ENCODE measurements around the gene CAMK2N1. TPM values are rescaled to one million over a fixed set of nuclear protein-coding genes. Genes with fewer than 3 reads are reported as not detected.

CAMK2N1 gene
- total and polyA plus RNA-seq, 10 of the 15 experiments (the other 5 are each of a cell fraction or from before 2014, with no cell fraction given): 0.23 TPM; not detected in 9

GRCh38 chr1:20432891-20433290, 53.1 kb downstream of the CAMK2N1 start:
- no peak overlapping the region for H3K9ac ChIP-seq (ENCODE audit: control insufficient read depth, insufficient read depth, low read length)
- no peak overlapping the region for H3K27ac ChIP-seq (ENCODE audit: control insufficient read depth, insufficient read depth)
- no peaks in the 10 kb centered on the region for H4K20me1 ChIP-seq (ENCODE audit: control insufficient read depth, insufficient read depth)
- no peak for DNase-seq (ENCODE audit: low read depth, low spot score)
- CTCF ChIA-PET: interaction anchor here (1.2 to 3.1 kb wide), 2 partner anchors 8 to 220 kb away, joined by 3 to 13 read pairs; no protein-coding TSS in a partner anchor
- intact Hi-C loops (cut with micrococcal nuclease; ENCODE audit: unreplicated experiment) (loop anchor here (5.0 kb wide), 1 partner anchor 221 kb away; no protein-coding TSS in a partner anchor), in situ Hi-C loops (cut with MboI) (no loop called here)
- no peaks in the 10 kb centered on the region for H3K4me1 ChIP-seq (ENCODE audit: control insufficient read depth, insufficient read depth, low read length)
- RAD21 ChIA-PET (ENCODE audit: unreplicated experiment): no interaction called here
- FAIRE-seq: no peak
- POLR2A ChIA-PET: no interaction called here
- no TSS peak for BruUV-seq (replicated peaks)
- SMC1A ChIA-PET (ENCODE audit: uncharacterized antibody, unreplicated experiment): no interaction called here
- no peaks in the 10 kb centered on the region for H3K9me3 ChIP-seq (replicated peaks; ENCODE audit: control insufficient read depth, insufficient read depth, low read length)
- no peak overlapping the region for H2AFZ ChIP-seq (ENCODE audit: control insufficient read depth, low read depth, low read length)
- no peaks in the 10 kb centered on the region for H3K36me3 ChIP-seq (ENCODE audit: control insufficient read depth in 2 of 2, insufficient read depth in 2 of 2, low read length in 1 of 2)
- WGBS (ENCODE audit: insufficient coverage, insufficient replicate concordance, low lambda C conversion rate, missing lambda C conversion rate): 5% methylated on average over 4 of the region's 4 CpGs
- H3K4me3 ChIP-seq: no peak overlapping the region
- ATAC-seq: no peak
- H3K27me3 ChIP-seq (replicated peaks in 1 of 2; ENCODE audit: control insufficient read depth in 2 of 2, insufficient read depth in 2 of 2, low read length in 1 of 2): 0 out of 4 replicates have a peak, but pooled peaks cover 0 to 2% of the 10 kb centered on the region in 2 experiments
- H3K4me2 ChIP-seq (ENCODE audit: control insufficient read depth, insufficient read depth): no peak overlapping the region
- H3K79me2 ChIP-seq (ENCODE audit: control insufficient read depth, insufficient read depth, low read length): no peaks in the 10 kb centered on the region
- TF ChIP-seq MAX (IDR thresholded peaks at IDR 0.05; ENCODE audit: low read depth, low read length): no peak
- TF ChIP-seq SMAD1 (IDR thresholded peaks at IDR 0.05; ENCODE audit: low read depth, partially characterized antibody): no peak
- no peak for TF ChIP-seq IKZF1 (conservative IDR thresholded peaks at IDR 0.05)
- no peak for TF ChIP-seq RUNX3 (IDR thresholded peaks at IDR 0.05; ENCODE audit: low read length)
- TF ChIP-seq MYB (IDR thresholded peaks at IDR 0.05; ENCODE audit: borderline replicate concordance, low read depth, low read length): no peak
- no peak for TF ChIP-seq NFYB (IDR thresholded peaks at IDR 0.05; ENCODE audit: insufficient read depth, low read depth, low read length)
- no peak for TF ChIP-seq RCOR1 (conservative IDR thresholded peaks at IDR 0.05; ENCODE audit: low read depth, low read length)
- no peak for TF ChIP-seq STAT1 (conservative IDR thresholded peaks at IDR 0.05)
- no peak for TF ChIP-seq SUPT20H (IDR thresholded peaks at IDR 0.05; ENCODE audit: borderline replicate concordance, control insufficient read depth, low read depth, low read length)
- no peak for TF ChIP-seq BRCA1 (IDR thresholded peaks at IDR 0.05; ENCODE audit: low read depth, low read length)
- TF ChIP-seq SMC3 (IDR thresholded peaks at IDR 0.05; ENCODE audit: borderline replicate concordance, low read length): no peak
- no peak for TF ChIP-seq CUX1 (IDR thresholded peaks at IDR 0.05; ENCODE audit: insufficient replicate concordance, low read depth, low read length)
- no peak for TF ChIP-seq NFIC (IDR thresholded peaks at IDR 0.05; ENCODE audit: low read depth, low read length)
- no peak for TF ChIP-seq SRF (IDR thresholded peaks at IDR 0.05; ENCODE audit: low read depth in 2 of 2, low read length in 2 of 2)
- no peak for TF ChIP-seq RFX5 (IDR thresholded peaks at IDR 0.05; ENCODE audit: low read depth, low read length)
- TF ChIP-seq SMAD5 (IDR thresholded peaks at IDR 0.05; ENCODE audit: low read depth): no peak
- TF ChIP-seq ZNF687 (IDR thresholded peaks at IDR 0.05): no peak
